Activated CD4-positive, alpha-beta T cell treated with anti-CD3 and anti-CD28 coated beads, Interleukin-2, amount 50 U/mL, for 1 hour (primary cell): ENCODE results near the gene WDTC1.
"Not testable (repeated sequence)": the region's sequence is repeated elsewhere in the genome, so short reads cannot be mapped to it uniquely, and the experiment has no call there.

Experiments
- DNase-seq: peaks from one replicate; pipeline ENCODE4 v3.0.0-alpha.2; 2020

WDTC1 gene, protein sequence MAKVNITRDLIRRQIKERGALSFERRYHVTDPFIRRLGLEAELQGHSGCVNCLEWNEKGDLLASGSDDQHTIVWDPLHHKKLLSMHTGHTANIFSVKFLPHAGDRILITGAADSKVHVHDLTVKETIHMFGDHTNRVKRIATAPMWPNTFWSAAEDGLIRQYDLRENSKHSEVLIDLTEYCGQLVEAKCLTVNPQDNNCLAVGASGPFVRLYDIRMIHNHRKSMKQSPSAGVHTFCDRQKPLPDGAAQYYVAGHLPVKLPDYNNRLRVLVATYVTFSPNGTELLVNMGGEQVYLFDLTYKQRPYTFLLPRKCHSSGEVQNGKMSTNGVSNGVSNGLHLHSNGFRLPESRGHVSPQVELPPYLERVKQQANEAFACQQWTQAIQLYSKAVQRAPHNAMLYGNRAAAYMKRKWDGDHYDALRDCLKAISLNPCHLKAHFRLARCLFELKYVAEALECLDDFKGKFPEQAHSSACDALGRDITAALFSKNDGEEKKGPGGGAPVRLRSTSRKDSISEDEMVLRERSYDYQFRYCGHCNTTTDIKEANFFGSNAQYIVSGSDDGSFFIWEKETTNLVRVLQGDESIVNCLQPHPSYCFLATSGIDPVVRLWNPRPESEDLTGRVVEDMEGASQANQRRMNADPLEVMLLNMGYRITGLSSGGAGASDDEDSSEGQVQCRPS

DNA sequence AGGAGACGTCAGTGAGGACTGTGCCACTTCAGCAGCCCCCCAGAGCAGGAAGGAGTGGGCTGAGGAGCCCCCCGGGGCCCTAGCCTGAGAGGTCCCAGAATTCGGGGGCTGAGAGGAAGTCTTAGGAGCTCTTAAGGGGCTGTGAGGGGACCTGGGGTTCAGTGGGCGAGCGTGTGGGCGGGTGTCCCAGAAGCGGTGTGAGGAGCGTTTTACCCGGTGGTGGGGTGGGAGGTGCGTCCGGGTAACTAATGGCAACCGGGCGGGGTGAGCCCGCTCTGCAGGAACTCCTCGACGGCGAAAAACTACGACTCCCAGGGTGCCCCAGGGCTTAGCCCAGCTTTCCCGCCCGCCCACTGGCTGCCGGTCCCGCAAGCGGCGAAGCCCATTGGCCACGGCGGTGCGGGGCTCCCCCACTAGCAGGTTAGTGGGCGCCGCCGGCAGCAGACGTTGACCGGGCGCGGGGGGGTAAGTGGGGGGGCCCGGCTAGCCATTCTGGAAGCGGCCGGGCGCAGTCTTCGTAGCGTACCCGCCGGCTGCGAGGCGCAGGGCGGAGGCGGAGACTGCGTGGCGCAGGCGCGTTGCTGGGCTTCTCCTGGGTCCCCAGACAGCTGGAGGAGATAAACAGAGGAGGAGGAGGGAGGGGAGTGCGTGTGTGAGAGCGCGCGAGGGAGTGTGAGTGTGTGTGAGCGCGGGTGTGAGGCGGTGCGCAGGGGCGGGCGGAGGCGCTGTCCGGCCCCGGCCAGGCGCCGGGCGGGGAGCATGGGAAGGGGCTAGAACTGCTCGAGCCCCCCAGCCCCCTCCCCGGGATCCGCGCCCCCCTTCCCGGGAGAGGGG, at the start of gene WDTC1:
TSS of gene WDTC1 (plus strand) at position 584 of the 834 bp plus-strand sequence. CDS start 26,423 bp downstream, outside the sequence.
- DNase-seq, result peak; percentile 98

DNA sequence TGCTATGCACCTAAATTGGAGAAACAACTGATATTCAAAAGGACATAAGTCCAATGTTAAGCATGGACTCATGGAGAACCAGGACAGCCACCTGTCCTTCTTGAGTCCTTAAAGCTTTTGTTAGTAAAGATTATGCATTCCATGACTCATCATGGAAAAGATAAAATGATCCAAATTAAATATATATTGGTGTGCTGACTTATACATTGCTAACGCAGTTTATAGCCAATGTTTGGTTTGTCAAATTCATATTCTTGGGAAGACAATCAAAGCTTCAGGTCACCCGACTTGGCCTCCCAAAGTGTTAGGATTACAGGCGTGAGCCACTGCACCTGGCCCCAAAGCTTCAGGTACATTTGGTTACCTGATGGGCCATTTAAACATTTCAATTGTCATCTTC, 49.8 kb upstream of the WDTC1 start:
- DNase-seq, result not testable (repeated sequence)

DNA sequence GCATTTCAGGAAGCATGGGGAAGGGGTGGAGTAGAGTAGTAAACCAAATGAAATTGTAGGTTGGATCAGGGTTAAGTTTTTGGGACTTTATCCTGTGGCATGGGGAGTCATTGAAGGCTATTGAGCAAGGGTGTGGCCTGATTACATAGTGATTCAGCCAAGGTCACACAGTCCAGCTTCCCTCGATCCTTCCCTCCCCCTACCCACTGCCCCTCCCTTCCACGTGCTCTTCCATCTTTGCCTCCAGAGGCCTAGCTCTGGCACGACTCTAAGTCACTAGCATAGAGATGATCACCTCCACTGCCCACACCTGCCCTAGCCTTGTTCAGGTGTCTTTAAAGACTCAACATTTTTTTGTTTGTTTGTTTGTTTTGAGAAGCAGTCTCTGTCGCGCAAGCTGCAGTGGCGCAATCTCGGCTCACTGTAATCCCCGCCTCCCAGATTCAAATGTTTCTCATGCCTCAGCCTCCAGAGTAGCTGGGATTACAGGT, 42.3 kb upstream of the WDTC1 start:
- no peak for DNase-seq

DNA sequence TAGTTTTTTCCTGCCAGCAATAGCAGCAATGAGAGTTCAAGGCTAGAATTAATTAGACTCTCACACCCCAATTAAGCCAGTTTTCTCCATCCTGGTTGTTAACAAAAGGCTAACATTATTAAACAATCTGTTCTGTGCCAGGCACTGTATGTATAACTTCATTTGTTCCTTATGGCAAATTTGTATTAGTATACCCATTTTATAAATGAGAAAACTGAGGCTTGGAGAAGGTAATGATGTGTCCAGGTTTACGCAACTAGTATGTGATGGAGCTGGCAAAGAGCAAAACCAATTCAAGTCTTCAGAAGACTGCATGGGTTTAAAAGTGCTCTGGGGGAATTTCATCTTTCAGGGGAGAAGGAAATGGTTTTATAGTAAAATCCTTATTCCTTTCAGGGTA, 41.2 kb upstream of the WDTC1 start:
- no peak for DNase-seq

DNA sequence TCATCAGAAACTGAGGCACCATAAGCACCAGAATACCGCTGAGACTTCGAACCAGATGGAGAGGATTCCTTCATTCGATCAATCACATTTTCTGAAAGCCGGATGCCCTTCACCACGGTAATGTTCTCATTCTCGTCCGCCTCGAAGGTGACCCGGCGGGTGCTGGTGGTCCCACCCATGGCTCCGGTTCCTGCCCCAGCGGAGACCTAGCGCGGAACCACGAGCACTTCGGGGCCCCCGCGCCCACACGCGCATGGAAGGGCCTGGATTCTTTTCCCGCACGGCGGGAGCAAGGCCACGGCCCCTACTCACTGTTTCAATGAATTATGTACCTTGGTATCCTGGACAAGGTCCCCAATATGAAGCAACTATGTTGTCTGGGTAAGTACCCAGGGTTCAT, 33.1 kb upstream of the WDTC1 start:
- no peak for DNase-seq

DNA sequence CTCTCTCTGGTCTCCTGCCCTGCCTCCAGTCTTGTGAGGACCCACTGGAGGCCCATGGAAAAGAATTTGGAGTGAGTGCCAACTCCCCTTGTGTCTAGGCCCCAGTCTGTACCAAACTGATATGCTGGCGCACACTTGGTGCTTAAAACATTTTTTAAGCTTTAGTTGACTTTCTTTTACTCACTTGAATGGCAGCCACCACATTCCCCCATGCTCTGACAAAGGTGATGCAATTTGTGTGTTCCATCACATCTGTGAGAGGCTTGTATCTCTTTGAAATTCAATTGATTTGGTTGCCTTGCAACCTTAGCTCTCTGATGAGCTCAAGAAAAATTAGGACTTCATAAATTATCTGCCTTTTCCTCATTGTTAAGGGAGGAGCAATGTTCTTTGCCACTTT, 30.5 kb upstream of the WDTC1 start:
- DNase-seq, result no peak

DNA sequence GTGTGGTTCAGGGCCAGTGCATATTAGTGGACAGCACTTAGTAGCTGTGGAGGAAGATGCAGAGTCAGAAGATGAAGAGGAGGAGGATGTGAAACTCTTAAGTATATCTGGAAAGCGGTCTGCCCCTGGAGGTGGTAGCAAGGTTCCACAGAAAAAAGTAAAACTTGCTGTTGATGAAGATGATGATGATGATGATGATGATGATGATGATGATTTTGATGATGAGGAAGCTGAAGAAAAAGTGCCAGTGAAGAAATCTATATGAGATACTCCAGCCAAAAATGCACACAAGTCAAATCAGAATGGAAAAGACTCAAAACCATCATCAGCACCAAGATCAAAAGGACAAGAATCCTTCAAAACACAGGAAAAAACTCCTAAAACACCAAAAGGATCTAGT, 27.2 kb upstream of the WDTC1 start:
- not testable (repeated sequence) for DNase-seq

DNA sequence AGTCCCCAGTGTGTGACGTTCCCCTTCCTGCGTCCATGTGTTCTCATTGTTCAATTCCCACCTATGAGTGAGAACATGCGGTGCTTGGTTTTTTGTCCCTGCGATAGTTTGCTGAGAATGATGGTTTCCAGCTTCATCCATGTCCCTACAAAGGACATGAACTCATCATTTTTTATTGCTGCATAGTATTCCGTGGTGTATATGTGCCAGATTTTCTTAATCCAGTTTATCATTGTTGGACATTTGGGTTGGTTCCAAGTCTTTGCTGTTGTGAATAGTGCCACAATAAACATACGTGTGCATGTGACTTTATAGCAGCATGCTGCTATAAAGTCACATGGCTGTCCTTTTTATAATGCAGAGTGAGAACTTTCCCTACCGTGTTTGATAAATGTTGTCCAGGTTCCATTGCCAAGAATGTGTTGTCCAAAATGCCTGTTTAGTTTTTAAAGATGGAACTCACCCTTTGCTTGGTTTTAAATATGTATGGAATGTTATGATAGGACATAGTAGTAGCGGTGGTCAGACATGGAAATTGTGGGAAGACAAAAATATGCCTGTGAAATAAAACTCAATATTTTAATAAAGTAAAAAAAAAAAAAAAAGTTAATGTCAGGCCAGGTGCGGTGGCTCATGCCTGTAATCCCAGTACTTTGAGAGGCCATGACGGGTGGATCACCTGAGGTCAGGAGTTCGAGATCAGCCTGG, 26.1 kb upstream of the WDTC1 start:
- DNase-seq, result not testable (repeated sequence)

DNA sequence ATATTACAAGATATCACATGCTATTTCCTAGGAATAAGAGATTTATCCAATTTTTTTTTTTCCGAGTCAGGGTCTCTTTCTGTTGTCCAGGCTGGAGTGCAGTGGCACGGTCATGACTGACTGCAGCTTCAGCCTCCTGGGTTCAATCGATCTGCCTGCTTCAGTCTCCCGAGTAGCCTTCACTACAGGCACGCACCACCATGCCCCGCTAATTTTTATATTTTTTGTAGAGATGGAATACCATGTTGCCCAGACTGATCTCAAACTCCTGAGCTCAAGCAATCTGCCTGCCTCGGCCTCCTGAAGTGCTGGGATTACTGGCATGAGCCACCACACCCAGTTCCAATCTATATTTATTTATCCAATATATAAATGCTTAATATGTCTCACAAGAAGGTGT, 18.0 kb upstream of the WDTC1 start:
- DNase-seq, result no peak

DNA sequence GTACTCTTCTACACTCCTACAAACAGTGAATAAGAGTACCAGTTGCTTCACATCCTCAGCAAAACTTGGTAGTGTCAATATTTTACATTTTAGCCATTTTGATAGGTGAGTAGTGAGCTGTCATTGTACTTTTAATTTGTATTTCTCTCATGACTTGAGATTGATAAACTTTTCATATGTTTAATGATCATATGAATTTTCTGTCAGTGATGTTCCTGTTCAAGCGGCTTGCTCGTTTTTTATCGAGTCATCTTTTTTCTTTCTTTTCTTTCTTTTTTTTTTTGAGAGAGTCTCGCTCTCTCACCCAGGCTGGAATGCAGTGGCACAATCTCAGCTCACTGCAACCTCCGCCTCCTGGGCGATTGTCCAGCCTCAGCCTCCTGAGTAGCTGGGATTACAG, 17.0 kb upstream of the WDTC1 start:
- DNase-seq, result no peak

DNA sequence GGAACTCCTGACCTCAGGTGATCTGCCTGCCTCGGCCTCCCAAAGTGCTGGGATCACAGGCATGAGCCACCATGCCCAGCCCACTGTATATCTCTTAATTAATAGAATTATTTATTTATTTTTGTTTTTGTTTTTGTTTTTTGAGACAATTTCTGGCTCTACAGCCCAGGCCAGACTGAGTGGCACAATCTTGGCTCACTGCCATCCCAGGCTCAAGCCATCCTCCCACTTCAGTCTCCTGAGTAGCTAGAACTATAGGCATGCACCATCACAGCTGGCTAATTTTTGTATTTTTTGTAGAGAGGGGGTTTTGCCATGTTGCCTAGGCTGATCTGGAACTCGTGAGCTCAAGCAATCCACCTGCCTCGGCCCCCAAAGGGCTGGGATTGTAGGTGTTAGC, 15.7 kb upstream of the WDTC1 start:
- DNase-seq, result no peak

DNA sequence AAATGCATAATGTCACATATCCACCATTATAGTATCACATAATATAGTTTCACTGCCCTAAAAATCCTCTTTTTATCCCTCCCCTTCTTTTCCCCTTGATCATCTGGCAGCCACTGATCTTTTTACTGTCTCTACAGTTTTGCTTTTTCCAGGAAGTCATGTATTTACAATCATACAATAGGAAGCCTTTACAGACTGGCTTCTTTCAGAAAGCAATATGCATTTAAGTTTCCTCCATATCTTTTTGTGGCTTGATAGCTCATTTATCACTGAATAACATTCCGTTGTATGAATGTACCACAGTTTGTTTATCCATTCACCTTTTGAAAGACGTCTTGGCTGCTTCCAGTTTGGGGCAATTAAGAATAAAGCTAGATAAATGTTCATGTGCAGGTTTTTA, 14.3 kb upstream of the WDTC1 start:
- no peak for DNase-seq

DNA sequence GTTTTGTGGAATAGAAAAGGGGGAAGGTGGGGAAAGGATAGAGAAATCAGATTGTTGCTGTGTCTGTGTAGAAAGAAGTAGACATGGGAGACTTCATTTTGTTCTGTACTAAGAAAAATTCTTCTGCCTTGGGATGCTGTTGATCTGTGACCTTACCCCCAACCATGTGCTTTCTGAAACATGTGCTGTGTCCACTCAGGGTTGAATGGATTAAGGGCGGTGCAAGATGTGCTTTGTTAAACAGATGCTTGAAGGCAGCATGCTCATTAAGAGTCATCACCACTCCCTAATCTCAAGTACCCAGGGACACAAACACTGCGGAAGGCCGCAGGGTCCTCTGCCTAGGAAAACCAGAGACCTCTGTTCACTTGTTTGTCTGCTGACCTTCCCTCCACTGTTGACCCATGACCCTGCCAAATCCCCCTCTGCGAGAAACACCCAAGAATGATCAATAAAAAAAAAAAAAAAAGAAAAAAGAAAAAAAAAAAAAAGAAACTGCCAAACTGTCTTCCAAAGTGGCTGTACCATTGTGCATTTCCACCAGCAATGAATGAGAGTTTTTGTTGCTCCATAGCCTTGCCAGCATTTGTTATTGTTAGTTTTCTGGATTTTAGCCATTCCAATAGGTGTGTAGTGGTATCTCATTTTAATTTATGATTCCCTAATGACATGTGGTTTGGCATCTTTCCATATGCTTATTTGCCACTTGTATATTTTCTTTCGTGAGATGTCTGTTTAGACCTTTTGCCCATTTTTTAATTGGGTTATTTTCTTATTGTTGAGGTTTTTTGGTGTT, 13.5 kb upstream of the WDTC1 start:
- DNase-seq, result not testable (repeated sequence)

DNA sequence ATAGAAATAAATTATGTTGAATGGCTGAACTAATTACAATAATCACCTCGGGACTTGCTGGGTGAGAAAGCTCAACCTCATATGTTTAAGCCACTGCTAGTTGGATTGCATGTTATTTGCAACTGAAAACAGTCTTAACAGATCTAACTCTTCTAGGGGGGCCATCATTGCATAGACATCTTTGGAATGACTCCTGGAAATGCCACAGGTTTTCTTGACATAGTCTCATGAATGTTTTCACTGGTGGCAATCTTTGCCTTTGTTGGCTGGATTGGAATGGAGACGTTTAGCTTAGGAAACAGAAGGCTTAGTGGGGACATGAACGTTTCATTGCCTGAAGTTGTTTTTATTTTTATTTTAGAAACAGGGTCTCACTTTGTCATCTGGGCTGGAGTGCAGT, 8.8 kb upstream of the WDTC1 start:
- no peak for DNase-seq

DNA sequence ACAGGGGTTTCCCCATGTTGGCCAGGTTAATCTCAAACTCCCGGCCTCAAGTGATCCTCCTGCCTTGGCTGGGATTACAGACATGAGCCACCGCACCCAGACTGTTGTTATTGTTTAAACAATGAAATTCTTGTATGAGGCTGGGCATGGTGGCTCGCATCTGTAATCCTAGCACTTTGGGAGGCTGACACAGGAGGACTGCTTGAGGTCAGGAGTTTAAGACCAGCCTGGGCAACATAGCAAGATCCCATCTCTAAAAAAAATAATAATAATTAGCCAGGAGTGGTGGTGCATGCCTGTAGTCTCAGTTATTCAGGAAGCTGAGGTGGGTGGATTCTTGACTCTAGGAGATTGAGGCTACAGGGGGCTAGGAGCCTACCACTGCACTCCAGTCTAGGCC, 6.7 kb upstream of the WDTC1 start:
- DNase-seq, result no peak

DNA sequence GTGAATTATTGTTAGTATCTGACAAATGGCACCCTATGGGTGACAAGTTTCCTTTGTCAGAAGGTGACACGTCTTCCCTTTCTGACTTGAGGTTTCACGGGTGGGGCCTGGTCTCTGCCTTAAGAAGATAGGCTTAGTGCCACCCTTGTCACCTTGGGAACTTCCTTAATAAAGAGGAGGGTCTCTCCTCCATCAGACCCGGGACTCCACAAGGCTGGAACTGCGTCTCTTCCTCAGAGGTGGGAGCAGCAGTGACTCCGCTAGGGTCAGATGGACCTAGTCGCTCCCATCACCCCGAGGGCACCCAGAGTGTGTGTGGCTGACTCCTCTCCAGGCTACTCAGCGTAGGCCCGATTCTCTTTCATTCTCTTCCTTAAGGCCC, 774 bp upstream of the WDTC1 start:
- DNase-seq, result no peak

DNA sequence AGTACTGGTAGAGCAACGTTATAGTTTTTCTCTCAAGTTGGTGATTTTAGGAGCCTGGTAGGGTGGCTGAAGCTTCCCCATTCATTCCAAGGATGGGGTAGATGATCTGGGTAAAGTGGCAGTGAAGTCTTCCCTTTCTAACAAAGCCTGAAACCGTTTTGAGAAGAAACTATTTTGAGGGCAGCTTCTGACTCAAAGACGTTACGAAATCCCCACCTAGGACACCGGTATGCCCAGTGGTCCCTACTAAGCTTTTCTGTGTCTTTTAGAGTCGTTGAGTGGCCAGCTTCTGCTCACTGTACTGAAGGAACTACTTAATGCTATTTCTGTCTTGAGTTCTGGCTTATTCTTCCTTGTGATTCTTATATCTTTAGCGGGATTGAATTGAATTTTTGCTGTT, 1.4 kb downstream of the WDTC1 start:
- no peak for DNase-seq

DNA sequence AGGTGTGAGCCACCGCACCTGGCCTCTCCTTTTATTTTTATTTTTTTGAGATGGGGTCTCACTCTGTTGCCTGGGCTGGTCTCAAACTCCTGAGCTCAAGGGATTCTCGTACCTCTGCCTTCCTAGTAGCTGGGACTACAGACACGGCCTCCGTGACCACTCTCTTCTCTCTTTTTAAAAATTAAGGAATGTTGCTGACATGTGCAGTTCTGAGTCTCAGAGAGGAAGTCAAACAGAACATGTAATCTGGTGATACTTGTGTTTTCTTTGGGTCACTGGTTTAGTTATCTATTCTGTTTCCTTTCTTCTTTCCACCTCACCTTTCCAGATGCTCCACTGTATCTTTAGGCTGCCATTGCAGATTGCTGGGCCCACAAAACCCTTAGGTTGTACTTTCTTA, 2.7 kb downstream of the WDTC1 start:
- no peak for DNase-seq

DNA sequence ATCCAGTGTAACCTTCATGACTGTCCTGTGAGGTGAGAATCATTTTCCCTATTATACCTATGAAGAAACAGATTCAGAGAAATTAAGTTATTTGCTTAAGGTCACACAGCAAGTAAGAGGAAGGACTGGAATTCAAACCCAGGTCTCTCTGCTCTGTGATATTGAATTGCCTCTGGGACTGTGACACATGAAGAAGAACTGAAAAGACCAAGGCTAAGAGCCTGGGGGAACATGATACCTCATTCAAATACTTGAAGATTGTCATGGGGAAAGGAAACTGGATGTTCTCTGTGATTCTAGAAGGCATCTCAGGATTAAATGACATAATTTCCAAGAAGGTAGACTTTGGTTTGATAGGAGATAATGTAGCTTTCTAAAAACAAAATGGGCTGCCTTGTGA, 3.6 kb downstream of the WDTC1 start:
- DNase-seq, result no peak

DNA sequence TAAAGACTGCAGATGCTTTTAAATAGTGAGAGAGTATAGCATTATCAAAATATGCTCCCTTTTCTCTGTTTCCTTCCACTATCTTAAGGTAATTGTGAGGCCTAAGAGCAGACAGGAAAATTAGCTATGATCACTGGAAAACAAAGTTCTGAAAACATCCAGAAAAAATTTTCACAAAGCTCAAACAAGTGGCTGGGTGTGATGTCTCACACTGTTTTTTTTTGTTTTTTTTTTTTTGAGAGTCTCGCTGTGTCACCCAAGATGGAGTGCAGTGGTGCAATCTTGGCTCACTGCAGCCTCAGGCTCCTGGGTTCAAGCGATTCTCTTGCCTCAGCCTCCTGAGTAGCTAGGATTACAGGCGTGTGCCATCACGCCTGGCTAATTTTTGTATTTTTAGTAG, 7.2 kb downstream of the WDTC1 start:
- DNase-seq, result no peak

DNA sequence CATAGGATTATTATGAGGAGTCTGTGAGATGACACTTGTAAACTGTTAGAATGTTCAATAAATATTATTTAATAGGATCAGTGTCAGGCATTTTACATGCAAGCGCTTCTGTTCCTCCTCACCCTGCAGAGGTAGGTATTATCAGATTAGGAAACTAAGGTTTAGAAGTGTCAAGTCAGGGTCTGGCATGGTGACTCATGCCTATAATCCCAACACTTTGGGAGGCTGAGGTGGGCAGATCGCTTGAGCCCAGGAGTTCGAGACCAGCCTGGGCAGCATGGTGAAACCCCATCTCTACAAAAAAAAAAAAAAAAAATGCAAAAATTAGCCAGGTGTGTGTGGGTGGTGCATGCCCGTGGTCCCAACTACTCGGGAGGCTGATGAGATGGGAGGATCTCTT, 9.2 kb downstream of the WDTC1 start:
- not testable (repeated sequence) for DNase-seq

DNA sequence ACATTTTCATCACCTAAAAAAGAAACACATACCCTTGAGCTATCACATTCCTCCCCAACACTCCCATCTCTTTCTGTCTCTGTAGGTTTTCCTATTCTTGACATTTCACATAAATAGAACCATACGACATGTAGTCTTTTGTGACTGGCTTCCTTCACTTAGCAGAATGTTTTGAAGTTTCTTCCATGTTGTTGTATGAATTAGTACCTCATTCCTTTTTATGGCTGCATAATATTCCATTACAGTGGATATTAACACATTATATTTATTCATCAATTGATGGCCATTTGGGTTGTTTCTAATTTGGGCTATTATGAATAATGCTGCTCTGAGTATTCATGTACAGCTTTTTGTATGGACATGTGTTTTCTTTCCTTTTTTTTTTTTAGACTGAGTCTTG, 11.8 kb downstream of the WDTC1 start:
- DNase-seq, result no peak
